ENCODE results near the gene LRRC8C.

- TF ChIP-seq EZH2phosphoT487 (IDR thresholded peaks at IDR 0.05; ENCODE audit: insufficient read depth, low read depth), result no peak
- no peak for TF ChIP-seq EZH2 (IDR thresholded peaks at IDR 0.05; ENCODE audit: insufficient read depth, poor library complexity, severe bottlenecking)
Observed at GRCh38 chr1:89660224-89661061, 27.5 kb downstream of the LRRC8C start.
